HG03097 (cell line): ENCODE measurements around the gene GPR142.

ENCODE experiments used
- ATAC-seq: cut with Tn5 transposase; IDR thresholded peaks from one replicate; pipeline ENCODE4 v1.9.1; 2021; ENCODE audit not compliant: unreplicated experiment, low FRiP score

Gene GPR142

DNA sequence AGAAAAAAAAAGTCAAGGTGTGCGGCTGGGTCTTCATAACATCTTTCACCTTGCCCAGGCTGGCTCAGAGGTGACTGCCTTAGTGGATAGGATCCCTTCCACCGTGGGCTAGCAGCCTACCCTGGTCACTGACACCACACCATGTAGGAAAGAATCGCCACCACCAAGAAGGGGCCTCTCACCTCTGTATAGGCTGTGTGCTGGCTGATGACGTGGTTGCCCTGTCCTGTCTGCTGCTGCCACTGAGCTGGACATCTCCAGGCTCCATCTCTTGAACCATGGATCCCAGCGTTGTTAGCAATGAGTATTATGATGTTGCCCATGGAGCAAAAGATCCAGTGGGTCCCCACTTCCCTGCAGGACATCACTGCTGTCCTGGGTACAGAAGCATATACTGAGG is at the start of gene GPR142:
Gene GPR142 (plus strand): TSS at position 301 of the 400 bp plus-strand sequence. CDS start 2,035 bp downstream, outside the sequence.
- ATAC-seq = no peak

DNA sequence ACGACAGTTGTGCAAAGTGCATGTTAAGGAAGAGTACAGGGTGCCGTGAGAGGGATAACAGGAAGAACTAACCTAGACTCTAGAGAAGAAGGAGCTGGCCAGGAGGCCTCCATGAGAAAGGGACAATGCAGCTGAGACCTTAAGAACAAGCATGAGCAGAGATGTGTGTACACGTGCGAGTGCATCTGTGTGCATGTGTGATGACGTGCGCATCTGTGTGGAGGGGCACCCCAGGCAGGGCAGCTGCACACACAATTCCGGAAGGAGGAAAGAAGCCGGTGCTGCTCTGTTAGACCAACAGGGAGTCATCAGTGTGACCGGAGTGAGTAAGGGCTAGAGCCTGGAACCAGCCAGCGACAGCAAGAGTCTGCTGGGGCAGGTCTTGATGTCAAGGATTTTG is 48.9 kb upstream of the GPR142 start:
- ATAC-seq = no peak

DNA sequence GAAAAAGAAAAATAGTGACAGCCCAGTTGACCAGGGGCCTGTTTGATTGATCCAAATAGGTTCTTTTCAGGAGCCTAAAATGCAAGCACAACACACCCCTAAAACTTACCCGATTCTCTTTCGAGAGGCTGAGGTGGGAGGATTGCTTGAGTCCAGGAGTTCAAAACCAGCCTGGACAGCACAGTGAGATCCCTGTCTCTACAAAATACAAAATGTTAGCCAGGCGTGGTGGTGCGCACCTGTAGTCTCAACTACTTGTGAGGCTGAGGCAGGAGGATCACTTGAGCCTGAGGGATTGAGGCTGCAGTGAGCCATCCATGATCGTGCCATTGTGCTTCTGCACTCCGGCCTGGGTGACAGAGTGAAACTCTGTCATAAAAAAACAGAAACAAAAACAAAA is 42.8 kb upstream of the GPR142 start:
- ATAC-seq = no peak

- ATAC-seq = no peak
These were observed 41.9 kb upstream of the GPR142 start for GRCh38 chr17:74325376-74325742.

DNA sequence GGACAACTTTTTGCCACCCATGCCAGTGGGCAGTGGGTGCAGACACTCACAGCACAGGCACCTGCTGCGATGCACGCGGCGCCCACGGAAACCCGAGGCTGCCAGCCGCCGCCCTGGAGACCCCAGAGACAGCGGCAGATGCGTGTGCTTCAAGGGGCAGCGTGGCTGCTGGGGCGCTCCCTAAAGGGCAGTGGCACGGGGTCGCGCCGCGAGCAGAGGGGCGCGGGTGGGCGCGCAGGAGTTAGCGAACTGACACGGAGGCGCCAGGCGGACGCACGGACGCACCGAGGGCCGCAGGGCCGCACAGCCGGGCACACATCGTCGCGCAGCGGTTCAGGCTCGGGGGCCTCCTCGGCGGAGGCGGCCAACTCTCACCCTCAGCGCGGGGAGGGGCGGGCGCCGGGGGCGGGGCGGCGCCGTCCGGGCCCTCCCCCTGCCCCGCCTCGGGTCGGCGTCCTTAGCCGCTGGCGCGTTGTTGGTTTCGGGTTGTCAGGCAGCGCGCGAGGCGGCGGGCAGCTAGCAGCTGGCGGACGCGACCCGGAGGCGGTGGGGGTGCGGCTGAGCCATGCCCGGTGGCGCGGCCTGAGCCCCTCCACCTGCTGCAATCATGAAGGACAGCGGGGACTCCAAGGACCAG is 41.4 kb upstream of the GPR142 start, which contains the start of gene KIF19:
Gene KIF19 (plus strand): TSS at position 484 of the 637 bp plus-strand sequence. CDS start 124 bp downstream, at position 608.
- ATAC-seq = peak; percentile 56

DNA sequence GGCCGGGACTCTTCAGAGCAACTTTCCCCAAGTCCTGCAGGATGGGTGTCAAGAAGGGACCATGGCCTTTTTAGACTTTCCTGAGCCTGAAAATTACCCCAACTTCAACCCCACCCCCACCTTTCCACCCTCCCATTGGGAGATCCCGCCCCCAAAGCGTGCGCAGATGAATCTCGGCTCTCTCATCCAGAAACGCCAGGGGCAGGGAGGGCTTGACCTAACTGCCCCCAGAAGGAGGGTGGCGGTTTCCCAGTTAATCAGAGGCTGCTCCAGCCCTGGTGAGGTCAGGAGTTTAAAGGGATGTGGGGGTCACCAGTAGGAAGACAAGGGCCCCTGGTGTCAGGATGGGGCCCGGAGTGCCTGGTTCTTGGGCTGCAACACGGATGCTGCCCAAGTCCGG is 40.8 kb upstream of the GPR142 start:
- no peak for ATAC-seq

DNA sequence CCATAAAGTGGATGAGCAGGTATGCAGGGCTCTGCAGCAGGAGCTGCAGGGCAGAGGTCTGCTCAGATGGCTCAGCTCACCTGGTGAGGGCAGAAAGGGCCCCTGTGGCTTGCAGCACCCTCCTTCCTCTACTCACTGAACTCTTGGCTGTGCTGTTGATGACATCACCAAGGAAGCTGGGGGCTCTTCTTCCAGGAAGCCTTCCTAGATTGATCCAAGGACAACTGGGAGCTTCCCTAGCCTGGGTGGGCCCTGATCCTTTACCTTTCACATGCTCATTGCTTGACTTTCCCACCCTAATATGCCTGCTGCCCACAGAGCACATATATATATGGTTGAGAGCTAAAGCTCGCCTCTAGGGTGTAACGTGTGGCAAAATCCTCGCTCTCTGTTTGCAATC is 38.8 kb upstream of the GPR142 start:
- no peak for ATAC-seq

- no peak for ATAC-seq
These were observed 37.9 kb upstream of the GPR142 start for GRCh38 chr17:74329378-74329777.

- no peak for ATAC-seq
These were observed 36.9 kb upstream of the GPR142 start for GRCh38 chr17:74330446-74330845.

DNA sequence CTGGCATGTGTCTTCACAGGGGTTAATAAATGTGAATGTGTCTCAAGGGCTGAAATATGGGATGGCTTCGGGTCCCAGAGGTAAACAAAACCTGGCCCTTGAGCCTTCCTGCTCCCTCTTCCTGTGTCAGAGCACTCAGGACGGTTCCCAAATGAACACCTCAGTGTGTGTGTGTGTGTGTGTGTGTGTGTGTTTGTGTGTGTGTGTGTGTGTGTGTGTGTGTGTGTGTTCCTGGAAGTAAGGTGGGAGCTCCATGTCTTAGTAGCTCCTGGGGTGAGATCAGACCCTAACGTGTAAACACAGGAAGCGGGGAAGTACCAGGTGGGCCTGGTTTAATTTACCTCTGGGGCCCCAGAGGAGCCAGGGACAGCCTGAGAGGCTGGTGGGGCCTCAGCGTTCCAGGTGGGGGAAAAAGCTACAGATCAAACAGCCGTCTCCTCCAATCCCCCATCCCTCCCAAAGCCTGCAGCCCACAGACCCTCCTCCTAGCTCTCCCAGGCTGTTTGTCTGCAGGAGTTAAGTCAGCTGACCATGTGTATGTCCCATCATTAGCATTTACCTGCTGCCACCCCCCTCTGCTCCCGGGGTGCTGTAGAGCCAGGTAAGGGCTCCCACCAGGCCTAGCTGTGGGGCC is 35.2 kb upstream of the GPR142 start:
- ATAC-seq = no peak

DNA sequence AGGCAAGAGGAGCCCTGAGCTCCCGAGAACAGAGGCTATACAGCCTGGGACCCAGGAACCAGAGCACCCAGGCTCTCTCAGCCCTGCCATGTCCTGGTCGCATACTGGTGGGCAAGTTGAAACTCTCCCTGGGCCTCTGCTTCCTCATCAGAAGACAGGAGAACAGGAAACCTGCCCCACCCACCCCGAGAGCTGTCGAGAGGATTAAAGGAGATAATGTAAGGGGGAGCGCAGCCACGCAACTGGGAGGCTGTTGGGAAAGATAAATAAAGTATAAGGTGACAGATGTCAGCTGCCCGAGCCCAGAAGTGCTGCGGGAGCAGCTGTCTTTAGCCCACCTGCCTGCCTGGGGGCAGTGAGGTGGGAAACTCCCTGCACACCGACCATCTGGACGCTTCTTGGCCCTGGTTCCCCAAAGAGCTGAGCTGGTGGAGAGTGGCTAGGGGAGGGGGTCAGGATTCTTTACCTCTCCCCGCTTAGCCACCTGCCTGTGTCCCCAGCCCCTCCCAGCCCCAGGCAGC is 34.5 kb upstream of the GPR142 start:
- ATAC-seq = no peak

DNA sequence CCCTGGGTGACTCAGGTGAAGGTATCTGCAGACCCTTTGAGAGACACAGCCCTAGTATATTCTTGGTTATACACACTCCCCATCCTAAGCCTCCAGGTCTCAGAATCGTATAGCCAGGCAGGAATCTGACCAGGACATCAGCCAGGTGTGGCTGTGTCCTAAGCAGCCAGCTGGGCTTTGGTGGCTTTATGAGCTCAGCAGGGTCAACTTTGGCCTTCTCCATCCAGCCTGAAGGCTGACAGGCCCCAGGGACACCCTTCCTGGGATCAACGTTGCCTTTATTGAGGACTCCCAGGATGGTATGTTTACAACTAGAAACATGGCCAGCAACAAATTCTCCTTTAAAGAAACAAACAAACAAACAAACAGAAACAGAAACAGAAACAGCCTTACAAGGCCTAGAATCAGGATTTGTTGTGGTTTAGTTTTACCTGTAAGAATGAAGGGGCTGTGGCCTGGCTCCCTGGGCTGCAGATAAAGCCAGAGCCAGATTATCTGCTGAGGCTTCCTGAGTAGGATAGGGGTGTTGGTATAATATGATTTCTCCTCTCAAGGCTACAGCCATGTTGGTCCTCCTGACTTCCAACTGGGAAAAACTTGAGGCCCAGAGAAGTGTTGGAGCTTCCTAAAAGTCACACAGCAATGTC is 32.8 kb upstream of the GPR142 start:
- ATAC-seq = no peak

- no peak for ATAC-seq
These were observed 31.7 kb upstream of the GPR142 start for GRCh38 chr17:74335529-74336062.

- ATAC-seq = no peak
These were observed 31.0 kb upstream of the GPR142 start for GRCh38 chr17:74336307-74336706.

DNA sequence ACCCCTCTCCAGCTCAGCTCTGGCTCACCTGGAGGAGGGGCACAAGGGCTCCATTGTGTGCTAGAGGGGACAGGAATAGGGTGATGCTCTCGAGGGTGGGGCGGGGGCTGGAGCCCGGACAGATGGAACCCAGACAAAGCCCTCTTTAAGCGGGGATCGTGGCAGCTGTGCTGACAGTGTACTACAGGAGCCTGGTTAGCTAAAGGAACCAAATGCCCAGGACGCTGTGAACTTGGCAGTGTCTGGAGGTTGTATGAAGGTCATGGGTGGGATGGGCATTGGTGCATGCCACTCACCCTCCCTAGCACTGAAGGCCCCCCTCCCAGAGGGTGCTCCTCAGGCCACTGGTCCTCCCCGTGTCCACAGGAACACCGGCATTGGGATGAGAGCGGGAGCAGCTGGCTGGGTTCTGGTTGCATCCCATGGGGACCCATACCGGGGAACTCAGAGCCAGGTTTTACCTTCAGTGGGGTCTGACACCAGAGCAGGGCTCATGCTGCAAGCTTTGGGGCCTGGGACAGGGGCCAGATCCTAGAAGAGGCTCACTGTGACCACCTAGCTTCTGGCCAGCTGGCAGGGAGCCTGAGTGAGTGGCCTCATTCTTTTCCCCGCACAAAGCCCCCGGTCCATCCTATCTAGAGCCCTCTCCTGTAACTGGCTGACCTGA is 29.3 kb upstream of the GPR142 start:
- ATAC-seq = no peak

DNA sequence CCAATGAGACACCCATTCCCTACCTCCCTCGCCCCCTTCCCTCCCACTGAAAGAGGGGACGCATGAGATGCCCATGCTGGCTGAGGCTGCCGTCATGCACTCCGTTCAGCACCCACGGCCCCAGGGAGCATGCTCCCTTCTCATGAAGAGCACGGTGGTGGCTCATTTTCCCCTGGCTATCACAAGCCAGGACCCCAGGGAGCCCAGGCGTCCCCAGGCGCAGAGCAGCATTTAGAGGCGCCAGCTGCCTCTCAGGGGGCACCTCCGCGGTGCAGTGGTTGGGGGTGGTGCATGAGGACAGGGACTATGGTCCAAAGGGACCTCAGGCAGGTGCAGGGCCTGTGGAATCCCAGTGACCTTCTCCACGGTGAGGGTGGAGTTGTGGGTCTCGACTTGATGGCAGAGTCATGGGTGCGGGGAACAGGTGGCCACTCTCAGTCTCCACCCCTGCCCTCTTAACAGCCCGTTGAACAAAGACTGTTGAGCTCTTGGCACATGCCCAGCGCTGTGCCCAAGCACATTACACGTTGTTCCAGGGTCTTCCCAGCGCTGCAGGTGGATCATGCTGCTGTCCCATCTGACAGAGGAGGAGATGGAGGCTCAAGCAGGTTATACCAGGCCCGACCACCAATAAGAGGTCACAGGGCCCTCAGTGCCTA is 27.6 kb upstream of the GPR142 start:
- no peak for ATAC-seq

- ATAC-seq = no peak
These were observed 26.8 kb upstream of the GPR142 start for GRCh38 chr17:74340470-74341023.

GRCh38 chr17:74342224-74342623 is 25.1 kb upstream of the GPR142 start:
- ATAC-seq = no peak

DNA sequence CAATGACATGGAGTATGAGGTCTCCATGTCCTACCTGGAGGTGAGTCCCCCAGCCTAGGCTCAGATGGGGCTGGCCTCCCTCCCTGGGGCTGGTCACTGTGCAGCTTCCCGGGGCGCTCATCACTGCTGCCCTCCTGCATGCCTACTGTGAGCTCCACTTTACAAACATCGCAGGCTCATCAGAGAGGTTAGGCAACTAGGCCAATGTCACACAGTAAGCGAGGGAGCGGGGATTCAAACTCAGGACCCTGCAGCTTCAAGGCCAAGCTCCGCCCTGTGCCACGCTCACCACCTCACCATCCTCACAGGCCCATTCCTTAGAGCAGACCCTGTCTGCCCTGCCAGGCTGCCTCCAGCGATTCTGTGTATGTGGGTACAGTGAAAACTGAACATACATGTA is 24.2 kb upstream of the GPR142 start:
- no peak for ATAC-seq
